ENCODE data around the gene ZNF584. TPM values are rescaled to one million over a fixed set of nuclear protein-coding genes. Genes with fewer than 3 reads are reported as not detected.
A peak's percentile ranks its signal among the peaks of the same experiment; 100 is the strongest.
"Not testable (repeated sequence)": the region's sequence is repeated elsewhere in the genome, so short reads cannot be mapped to it uniquely, and the experiment has no call there.

ZNF584 gene
- total RNA-seq (2014; rRNA removed; shearing (Covaris generic)) = 15.6 and 23.6 TPM in 2 replicates

DNA sequence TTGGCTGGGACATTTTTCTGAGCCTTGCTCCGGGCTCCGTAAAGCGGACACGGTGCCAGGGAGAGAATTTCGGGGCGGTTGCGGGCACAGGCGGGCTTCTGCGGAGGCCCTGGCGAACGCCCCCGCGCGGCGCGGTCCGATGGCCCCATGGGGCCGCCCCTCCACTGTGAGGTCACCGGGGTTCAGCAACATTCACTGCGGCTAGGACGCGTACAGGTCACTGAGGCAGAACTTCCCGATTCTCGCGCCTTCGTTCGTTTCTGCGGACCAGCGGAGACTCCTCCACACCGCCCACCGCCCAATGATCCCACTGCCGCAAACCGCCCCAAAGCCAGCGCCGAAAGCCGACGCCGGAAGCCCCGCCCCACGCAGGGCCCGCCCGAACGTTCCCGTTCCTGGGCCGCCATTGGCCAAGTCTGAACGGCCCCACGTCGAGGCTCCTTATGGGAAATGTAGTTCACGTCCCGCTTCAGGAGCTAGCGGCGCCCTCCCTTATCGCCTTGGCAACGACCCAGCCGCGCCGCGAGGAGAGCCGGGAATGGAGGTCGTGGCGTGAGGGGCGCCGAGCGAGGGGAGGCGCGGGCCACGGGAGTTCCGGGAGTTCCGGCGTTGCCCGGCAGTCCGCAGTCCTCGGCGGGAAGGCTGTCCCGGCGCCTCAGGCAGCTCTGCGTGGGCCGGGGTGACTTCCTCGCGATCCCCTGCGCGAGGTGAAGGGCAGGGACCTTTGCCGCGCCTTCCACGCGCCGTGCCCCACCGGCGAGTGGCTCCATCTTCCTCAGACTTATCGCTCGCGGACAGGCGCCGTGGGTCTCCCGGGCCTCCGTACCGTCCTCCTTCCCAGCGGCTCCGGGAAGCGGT lies at the start of gene ZNF584:
TSS of gene ZNF584 (plus strand) at position 498 of the 858 bp plus-strand sequence. CDS start 499 bp downstream, outside the sequence.
- DNase-seq (ENCODE audit: low spot score) = peak; percentile 93

GRCh38 chr19:58361900-58362271 lies 46.6 kb upstream of the ZNF584 start:
- DNase-seq (ENCODE audit: low spot score) = peak; percentile 47

- peak; percentile 96 for DNase-seq (ENCODE audit: low spot score)
These were observed 46.0 kb upstream of the ZNF584 start, which contains the start of gene ZNF497 for GRCh38 chr19:58362272-58362994. Gene ZNF497 (minus strand): TSS chr19:58362751. CDS start chr19:58357635, 5,116 bp downstream.

GRCh38 chr19:58364146-58364545 lies 44.3 kb upstream of the ZNF584 start:
- no peak for DNase-seq (ENCODE audit: low spot score)

DNA sequence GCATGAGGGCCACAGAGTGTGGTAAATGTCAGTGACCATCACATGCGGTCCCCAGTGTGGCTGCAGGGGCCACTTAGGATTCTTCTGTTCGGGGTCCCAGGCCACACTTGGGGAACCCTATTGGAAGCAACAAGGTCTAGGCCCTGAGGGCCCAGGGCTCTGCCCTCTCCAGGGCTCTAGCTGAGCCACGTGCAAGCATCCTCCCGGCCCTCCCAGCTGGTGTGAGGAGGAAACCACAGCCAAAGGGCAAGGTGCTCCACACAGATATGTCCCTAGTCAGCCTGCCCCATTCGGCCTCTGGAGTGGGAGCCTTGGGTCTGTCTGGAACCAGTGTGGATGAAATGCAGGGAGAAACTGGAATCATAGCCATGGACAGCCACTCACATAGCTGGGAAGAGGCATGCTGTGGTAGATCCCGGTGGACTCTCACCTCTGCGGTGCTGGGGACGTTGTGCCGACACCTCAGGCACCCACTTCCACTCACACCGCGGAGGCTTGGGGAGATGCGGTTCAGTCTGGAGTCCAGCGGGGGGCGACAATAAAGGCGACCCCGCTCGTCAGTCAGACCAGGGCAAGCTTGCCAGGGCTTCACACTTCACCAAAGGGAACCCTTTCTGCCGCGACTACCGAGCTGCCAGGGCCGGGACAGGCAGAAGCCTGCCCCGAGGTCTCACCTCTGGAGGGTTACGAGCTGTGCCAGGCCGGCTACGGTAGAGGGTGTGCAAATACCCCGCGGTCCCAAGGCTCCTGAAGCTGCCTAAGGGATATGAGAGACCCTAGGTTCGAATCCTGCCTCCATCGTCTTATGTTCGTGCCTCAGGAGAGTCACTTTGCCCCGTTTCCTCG lies 41.6 kb upstream of the ZNF584 start:
- no peak for DNase-seq (ENCODE audit: low spot score)

GRCh38 chr19:58367698-58368454 lies 40.6 kb upstream of the ZNF584 start:
- DNase-seq (ENCODE audit: low spot score) = no peak

- DNase-seq (ENCODE audit: low spot score) = no peak
These were observed 39.7 kb upstream of the ZNF584 start for GRCh38 chr19:58368561-58369360.

DNA sequence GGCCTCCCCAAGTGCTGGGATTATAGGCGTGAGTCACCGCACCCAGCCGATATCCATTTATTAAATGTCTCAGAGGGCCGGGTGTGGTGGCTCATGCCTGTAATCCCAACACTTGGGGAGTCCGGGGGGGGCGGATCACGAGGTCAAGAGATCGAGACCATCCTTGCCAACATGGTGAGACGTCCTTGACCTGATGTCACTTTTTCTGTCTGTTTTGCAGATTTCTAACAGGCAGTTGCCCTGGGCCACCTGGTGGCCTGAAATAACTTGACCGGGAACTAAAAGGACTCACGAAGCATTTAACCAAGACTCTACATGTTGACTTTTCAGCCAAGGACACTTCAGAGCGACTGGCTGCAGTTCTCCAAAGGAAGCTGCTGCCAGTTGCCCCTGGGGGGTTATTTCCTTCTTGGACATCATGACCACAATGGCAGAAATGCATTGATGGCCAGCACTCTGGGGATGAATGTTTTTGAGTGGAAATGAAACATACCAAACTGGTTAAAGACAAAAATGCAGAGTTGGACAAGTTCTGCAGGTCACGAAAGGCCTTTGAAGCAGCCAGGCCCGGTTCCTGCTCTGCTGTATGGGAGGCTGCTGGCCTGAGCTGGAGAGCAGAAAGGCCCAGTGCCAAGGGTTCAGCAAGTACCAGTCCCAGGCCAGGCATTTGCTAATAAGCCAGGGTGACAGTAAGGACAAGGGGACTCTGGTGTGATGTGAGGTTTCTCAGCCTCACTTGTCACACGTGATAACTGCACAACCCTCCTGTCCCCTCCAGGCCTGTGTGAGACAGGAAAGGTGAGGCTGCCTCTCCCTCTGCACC lies 35.9 kb upstream of the ZNF584 start:
- no peak for DNase-seq (ENCODE audit: low spot score)

DNA sequence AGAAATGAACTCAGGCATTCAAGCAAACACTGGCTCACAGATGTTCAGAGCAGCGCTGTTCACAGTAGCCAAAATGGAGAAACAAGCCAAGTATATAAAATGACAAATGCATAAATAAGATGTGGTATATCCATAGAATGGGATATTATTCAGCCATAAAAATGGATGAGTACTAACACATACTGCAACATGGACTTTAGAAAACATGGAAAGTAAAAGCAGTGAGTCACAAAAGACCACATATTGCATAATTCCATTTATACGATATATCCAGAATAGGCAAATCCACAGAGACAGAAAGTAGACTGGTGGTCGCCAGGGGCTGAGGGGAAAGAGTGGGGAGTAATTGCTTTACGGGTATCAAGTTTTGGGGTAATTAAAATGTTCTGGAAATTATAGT lies 34.2 kb upstream of the ZNF584 start:
- DNase-seq (ENCODE audit: low spot score) = no peak

DNA sequence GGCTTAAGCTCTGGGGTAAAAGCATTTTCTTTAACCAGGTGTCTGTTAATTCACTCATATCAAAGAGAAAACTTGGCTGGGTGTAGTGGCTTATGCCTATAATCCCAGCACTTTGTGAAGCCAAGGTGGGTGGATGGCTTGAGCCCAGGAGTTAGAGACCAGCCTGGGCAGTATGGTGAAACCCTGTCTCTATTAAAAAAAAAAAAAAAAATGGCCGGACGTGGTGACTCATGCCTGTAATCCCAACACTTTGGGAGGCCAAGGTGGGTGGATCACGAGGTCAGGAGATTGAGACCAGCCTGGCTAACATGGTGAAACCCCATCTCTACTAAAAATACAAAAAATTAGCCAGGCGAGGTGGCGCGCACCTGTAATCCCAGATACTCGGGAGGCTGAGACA lies 31.7 kb upstream of the ZNF584 start:
- not testable (repeated sequence) for DNase-seq (ENCODE audit: low spot score)

DNA sequence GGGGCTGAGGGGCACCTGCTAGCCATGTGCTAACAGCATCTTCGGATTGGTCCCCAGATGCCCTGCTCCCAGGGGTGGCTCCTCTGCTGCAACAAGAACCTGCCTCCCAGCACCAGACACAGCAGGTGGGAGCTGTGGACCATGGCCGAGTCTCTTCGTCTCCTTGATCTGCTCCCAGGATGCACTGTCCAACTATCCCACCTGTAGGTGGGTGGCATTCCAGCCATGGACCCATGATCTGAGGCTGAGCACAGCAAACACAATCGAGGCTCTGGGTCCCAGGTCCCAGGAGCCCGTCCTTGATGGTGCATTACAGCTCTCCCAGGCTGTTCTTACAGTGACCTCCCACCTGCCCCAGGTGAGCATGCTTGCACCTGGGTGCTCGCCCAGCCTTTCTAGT lies 29.2 kb upstream of the ZNF584 start:
- DNase-seq (ENCODE audit: low spot score) = no peak

DNA sequence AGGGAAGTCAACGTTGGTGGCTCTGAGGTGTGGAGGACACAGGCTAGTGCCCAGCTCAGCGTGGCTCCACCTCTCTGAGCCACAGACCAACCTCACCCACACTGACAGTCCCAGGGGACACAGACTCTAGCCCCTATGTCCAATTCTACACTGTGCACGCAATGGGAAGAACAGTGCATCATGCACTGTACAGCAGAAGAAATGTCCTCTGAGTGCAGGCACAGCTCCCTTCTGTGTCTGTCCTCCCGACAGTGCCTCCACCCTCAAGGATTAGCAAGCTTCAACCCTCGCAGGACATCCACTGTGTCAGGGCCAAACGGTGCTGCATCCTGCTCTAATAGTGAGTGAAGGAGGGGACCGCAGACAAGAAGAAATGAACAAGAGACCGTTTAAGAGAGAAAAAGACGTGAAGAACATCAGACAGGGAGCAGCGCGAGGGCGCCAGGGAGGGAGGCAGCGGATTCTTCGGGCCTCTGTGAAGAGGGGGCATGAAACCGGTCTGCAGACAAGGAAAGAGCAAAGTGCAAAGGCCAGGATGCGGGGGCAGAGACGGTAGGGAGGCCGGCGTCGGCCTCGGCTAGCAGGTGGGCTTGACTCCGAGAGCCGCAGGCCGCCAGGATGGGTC lies 28.3 kb upstream of the ZNF584 start:
- DNase-seq (ENCODE audit: low spot score) = no peak

DNA sequence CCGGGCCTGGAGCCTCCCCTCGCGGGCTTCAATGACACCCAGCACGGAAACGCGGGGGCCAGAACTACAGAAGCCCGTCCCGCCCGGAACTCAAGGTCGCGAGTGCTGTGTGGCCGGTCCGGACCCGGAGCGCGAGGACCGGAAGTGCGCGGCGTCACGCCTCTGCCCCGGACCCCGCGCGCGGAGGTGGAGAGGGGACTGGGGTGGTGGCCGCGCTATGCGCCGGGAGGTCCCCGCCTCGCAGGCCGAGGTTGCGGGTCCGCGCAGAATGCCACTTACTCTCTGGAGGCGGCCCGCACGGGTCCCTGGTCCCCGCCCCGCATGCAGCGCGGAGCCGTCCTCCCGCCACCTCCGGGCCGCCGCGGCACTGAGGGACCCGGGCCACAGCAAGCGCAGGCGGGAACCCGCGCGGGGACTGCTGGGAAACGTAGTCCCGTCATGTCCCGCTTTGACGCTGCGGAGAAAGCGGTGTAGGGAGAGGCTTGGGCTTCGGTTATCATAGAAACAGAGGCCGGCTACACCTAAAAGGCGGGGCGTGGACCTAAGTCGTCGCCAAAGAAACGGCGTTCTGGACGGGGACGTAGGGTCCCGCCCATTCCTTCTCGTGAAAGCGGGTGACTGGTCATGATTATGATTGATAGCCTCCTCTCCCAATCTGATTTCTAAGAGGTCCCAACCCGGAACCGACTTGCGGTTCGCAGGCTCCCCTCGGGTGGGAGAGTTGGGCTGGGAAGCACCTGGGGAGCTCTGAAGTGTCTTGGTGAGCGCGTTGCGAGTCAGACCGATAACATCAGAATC lies 27.6 kb upstream of the ZNF584 start, which contains the start of gene ZNF837:
TSS of gene ZNF837 (minus strand) at position 369 of the 798 bp plus-strand sequence. CDS start 11,698 bp downstream, outside the sequence.
- peak; percentile 100 for DNase-seq (ENCODE audit: low spot score)

GRCh38 chr19:58381460-58382212 lies 26.8 kb upstream of the ZNF584 start:
- no peak for DNase-seq (ENCODE audit: low spot score)

- no peak for DNase-seq (ENCODE audit: low spot score)
These were observed 25.3 kb upstream of the ZNF584 start for GRCh38 chr19:58382997-58383603.

- DNase-seq (ENCODE audit: low spot score) = no peak
These were observed 23.0 kb upstream of the ZNF584 start for GRCh38 chr19:58385313-58385890.
